Activated CD8-positive, alpha-beta memory T cell treated with anti-CD3 and anti-CD28 coated beads for 36 hours (primary cell): ENCODE results near the gene PARD6G. TPM values are rescaled to one million over a fixed set of nuclear protein-coding genes. Genes with fewer than 3 reads are reported as not detected.

Experiments used
- total RNA-seq, 2 experiments: library from RNA; stranded (reverse); gene quantifications; one replicate each; pipeline ENCODE4 v1.2.3, GENCODE V29; 2021

The PARD6G gene
- total RNA-seq, 2 experiments from 2014 or later = 0.38 to 0.72 TPM

Other genes with a start within 250 kb of the PARD6G start
- gene RBFA, start 213.1 kb downstream of the PARD6G start, total RNA-seq = 10 to 100 TPM; 44.3 to 47.3 TPM
- 10 to 100 TPM; 22.2 to 22.7 TPM for gene ADNP2, start 138.3 kb downstream of the PARD6G start, total RNA-seq